GM18526 (cell line): ENCODE data around the gene MTERF2.

Experiments used
- POLR2A ChIP-seq: IDR thresholded peaks from 3 replicates; pipeline ENCODE4 v1.6.1; 2011; ENCODE audit not compliant: insufficient read length; ENCODE audit errors: extremely low read depth

The MTERF2 gene, protein sequence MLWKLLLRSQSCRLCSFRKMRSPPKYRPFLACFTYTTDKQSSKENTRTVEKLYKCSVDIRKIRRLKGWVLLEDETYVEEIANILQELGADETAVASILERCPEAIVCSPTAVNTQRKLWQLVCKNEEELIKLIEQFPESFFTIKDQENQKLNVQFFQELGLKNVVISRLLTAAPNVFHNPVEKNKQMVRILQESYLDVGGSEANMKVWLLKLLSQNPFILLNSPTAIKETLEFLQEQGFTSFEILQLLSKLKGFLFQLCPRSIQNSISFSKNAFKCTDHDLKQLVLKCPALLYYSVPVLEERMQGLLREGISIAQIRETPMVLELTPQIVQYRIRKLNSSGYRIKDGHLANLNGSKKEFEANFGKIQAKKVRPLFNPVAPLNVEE

DNA sequence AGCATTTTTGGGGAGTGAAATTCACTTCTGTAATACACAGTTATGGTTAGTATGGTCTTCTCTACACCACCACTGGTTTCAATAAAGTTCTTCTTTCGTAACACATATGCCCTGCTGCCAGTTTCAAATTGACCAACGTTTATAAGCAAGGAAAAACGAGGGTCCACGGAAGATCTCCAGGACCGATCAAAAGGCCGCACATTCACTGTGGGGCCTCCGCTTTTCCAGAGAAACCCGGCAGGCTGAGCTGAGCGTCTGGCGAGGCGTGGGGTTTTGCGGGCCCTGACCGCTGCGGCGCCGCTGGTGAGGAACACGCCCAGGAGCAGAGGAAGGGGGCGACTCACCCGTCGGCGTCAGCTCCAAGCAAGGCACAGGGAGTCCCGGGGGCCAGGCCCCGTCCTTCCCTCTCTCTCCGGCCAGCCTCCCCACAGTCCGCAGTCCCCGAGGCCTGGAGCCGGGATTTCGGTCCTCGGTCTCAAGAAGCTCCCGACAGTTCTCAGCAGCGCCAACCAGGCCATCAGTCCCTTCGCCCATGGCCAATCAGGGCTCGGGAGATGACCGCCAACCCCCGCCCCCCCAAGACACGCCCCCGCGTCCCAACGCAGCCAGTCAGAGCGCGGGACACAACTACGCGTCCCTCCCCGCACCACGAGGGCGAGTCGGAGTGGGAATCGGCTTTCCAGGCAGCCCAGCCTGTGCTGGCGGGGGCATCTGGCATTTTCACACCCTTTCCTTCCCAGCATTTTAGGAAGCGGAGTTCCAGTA is at the start of gene MTERF2:
Gene MTERF2, minus strand, starts transcription at position 522 of the 765 bp plus-strand sequence. CDS start 8,432 bp downstream, outside the sequence.
- no peak for TF ChIP-seq POLR2A

DNA sequence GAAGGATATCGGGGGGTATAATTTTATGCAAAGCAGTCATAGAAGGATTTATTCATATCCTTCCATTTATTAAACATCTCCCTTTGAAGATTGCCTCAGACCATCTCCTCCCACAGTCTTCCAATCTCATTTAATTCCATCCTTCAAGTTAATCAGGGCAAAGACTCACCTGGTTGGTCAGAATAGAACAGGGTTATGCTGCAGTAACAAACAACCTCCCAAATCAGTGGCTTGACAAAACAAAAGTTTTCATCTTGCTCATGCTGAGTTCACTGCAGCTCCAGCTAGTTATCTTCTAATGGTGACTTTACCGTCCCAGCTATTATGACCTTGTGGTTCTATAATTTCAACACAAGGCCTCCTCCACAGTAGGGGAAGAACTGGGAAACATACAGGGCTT is 48.8 kb upstream of the MTERF2 start:
- no peak for TF ChIP-seq POLR2A

DNA sequence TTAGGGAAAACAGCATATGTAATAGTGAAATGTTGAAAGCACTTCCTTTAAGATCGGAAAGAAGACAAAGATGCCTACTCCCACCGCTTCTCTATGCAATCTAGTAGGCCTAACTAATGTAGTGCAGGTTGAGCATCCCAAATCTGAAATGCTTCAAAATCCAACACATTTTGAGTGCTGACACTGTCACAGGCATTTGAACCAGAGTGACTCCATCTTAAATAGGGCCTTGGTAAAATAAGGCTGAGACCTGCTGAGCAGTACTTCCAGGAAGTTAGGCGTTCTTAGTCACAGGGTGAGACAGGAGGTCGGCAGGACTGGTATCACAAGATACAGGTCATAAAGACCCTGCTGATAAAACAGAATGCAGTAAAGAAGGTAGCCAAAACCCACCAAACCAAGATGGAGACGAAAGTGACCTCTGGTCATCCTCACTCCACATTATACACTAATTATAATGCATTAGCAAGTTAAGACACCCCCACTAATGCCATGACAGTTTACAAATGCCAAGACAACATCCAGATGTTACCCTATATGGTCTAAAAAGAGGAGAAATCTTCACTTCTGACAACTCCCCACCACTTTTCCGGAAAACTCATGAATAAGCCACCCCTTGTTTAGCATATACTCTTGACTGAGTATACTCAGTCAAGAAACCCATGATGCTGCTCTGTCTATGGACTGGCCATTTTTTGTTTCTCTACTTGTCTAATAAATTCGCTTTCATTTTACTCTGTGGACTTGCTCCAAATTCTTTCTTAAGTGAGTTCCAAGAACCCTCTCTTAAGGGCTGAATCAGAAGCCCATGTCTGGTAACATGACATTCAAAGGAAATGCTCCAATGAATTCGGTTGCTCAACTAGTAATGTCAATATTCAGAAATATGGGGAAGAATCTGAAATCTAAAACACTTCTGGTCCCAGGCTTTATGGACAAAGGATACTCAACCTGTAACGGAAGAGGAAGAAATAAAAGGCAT is 47.1 kb upstream of the MTERF2 start:
- no peak for TF ChIP-seq POLR2A

DNA sequence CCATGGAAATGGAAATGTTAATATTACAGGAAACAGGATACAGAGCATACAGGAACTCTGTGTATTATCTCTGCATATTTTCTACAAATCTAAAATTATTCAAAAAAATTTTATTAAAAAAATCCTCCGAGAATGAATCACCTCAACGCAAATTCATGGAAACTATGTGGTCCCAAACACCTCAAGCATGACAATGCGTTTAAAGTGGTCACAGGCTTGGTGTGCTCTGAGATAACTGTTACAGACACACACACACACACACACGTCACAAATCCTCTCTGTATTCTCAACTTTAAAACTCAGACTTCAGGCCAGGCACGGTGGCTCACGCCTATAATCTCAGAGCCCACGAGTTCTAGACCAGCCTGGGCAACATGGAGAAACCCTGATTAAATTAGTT is 45.3 kb upstream of the MTERF2 start:
- no peak for TF ChIP-seq POLR2A

DNA sequence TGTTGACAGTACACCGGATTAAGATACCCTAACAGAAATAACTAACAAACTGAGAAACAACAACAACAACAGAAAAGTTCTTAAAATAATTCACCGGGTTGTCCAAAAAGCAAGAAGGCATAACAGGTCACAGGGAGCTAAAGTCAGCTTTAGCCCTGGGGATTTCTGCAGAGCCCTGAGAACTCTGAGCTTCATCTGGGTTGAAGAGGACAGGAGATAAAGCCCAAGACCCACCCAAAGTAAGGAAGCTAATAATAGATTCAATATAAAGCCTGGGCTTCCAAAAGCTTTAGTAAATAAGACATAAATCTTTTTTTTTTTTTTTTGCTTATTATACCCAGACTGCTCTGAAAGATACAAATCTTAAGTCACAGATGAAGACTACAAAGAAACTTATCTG is 44.1 kb upstream of the MTERF2 start:
- TF ChIP-seq POLR2A, result no peak

DNA sequence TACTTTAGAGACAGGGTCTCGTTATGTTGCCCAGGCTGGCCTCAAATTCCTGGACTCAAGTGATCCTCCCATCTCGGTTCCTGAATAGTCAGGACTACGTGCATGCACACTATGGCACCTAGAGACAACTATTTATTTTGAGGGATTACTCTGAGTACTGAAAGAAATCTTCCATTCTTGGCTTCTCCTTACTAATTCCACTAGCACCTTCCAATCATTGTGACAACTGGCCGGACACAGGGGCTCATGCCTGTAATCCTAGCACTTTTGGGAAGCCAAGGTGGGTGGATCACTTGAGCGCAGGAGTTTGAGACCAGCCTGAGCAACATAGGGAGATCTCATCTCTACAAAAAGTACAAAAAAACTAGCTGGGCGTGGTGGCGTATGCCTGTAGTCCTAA is 42.1 kb upstream of the MTERF2 start:
- TF ChIP-seq POLR2A, result no peak

DNA sequence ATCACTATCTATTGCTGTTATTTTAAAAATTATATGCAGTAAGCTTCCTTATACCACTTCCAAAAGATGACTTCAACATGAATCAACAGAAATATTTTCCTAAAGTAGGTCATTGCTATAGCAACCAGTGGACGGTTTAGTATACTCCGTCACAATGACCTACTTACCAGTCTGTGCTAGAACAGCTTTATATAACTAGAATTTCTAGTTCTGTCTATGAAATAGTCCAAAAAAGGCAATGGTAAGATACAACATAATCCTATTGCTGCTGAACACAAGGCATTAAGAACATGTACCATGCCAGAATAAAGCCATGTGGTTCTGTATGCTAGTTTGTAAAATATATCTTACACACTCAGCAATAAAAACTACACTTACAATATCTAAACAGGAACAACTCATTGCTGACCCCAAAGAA is 40.7 kb upstream of the MTERF2 start:
- TF ChIP-seq POLR2A, result no peak

DNA sequence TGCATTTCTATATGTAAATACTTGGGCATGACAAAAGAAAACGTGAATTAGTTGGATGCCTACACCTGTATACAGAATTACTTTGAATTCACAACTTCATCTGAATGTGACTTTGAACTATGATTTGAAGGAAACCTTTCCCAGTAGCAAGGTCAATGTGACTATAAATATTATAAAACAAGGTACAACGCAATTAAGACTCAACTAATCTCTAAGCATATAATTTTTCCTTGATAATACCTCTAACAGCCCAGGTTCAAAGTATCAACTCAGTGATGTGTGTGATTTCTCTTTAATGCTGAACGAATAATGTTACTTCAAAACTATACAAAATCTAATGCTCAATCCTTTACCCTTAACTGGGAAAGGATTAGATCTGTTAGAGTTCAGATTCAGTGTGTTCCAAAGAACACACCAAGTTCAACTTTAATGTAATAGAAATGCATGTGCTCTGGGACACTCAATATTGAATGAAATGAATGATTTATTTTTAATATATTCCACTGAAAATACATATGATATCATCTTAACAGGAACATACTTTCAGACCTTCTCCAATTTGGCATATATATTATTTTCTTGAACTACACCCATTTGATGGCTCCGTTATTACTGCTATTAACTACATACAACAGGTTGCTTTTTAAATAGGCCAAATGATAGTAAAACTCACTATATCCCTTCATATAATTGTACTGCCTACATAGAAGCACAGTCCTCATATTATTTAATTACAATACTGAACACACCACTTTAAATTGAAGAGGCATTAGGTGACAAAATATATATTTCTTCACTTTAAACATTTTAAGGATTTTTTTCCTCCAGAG is 40.1 kb upstream of the MTERF2 start:
- no peak for TF ChIP-seq POLR2A

DNA sequence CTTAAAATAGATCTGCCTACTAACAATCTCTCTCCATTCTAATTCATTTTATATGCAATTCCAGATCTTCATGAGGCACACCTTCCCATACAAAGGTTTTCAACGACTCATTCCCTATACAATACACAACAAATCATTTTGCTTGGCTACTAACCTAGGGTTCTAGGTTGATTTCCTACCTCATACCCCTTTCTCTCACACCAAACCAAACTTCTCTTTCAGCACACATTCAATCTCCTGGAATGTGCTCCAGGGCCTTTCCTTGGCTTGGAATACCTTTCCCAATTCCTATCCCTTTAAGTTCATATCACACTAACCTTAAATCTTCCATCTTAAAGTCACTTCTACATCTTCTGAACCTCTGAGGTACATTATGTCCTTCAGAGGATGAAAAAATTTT is 38.7 kb upstream of the MTERF2 start:
- no peak for TF ChIP-seq POLR2A

DNA sequence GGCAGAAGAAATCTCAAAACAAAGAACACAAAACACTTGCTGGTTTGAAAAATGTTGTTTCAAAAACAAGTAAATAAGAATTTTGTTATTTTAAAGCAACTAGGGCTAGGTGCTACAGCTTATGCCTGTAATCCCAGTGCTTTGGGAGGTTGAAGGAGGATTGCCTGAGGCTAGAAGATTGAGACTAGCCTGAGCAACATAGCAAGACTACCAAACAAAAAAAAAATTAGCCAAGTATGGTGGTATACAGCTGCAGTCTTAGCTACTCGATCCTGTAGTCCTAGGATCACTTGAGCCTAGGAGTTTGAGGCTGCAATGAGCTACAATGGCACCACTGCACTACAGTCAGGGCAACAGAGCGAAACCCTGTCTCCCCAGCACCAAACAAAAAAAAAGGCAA is 32.6 kb upstream of the MTERF2 start:
- TF ChIP-seq POLR2A, result no peak

DNA sequence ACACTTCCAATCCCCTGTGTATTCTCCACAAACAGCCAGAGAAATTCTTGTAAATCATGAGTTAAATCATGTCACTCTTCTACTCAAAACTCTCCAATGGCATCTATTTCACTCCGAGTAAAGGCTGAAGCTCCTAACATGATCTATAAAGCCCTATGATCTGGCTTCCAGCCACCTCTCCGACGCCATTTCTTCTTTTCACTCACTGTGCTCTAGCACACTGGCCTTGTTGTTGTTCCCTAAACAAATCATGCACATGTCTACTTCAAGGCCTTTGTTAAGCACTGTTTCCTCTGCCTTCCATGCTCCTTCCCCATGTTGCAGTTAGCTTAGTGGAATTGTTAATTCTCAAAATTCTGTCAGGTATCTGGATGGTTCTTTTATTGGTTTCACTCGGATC is 30.1 kb upstream of the MTERF2 start:
- TF ChIP-seq POLR2A, result no peak

DNA sequence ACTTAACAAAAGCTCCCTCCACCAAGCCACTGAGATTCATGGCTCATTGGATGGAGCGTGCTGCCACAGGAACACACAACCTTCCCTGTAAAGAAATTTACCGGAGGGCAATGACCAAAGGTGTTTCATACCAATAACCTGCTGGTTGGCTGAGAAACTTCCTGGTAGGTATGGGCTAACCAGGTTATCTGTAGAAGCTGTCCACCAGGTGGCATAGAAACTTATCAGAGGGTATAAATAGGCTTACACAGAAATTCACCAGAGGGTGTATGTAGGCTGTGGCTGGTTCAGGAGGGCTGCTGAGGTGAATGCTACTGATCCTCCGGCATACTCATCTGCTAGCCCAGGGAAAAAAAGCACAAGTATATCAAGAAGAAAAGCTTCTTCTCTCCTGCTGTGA is 27.1 kb upstream of the MTERF2 start:
- TF ChIP-seq POLR2A, result no peak

DNA sequence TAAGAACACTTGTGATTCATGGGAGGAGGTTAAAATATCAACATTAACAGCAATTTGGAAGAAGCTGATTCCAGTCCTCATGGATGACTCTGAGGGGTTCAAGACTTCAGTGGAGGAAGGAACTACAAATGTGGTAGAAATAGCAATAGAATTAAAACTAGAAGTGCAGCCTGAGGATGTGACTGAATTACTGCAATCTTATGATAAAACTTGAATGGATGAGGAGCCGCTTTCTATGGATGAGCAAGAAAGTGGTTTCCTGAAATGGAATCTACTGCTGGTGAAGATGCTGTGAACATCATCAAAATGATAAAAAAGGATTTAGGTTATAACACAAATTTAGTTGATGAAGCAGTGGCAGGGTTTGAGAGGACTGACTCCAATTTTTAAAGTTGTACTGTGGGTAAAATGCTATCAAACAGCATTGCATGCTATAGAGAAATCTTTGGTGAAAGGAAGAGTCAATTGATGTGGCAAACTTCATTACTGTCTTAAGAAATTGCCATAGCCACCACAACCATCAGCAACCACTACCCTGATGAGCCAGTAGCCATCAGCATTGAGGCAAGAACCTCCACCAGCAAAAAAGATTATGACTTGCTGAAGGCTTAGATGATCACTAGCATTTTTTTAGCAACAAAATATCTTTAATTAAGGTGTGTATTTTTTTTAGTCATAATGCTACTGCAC is 25.9 kb upstream of the MTERF2 start:
- no peak for TF ChIP-seq POLR2A

DNA sequence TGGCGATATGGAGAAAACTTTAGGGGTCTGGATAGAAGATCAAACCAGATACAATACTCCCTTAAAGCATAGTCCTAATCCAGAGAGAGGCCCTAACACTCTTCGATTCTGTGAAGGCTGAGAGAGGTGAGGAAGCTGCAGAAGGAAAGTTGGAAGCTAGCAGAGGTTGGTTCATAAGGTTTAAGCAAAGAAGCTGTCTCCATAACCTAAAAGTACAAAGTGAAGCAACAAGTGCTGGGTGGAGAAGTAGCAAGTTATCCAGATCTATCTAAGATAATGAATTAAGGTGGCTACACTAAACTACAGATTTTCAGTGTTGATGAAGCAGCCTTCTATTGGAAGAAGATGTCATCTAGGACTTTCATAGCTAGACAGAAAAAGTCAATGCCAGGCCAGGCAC is 24.6 kb upstream of the MTERF2 start:
- TF ChIP-seq POLR2A, result no peak
